Fibroblast of lung (primary cell): ENCODE data around the gene RASGEF1C.

Source experiments
- EZH2 ChIP-seq: IDR thresholded peaks from 2 replicates; pipeline ENCODE4 v1.5.1; 2012; ENCODE audit warnings: low read length, control low read depth, mild to moderate bottlenecking; ENCODE audit errors: missing control alignments
- TF ChIP-seq, protein P1 (sequence below), 2 donors: IDR thresholded peaks in 1 of 2; conservative IDR thresholded peaks in 1 of 2; 1 replicate in 1 of 2; 2 replicates in 1 of 2; pipeline ENCODE4 v1.5.1; 2011 to 2012; ENCODE audit warnings: low read length in 2 of 2, control low read depth in 1 of 2, inconsistent platforms in 1 of 2, low read depth in 1 of 2, mild to moderate bottlenecking in 1 of 2

DNA sequence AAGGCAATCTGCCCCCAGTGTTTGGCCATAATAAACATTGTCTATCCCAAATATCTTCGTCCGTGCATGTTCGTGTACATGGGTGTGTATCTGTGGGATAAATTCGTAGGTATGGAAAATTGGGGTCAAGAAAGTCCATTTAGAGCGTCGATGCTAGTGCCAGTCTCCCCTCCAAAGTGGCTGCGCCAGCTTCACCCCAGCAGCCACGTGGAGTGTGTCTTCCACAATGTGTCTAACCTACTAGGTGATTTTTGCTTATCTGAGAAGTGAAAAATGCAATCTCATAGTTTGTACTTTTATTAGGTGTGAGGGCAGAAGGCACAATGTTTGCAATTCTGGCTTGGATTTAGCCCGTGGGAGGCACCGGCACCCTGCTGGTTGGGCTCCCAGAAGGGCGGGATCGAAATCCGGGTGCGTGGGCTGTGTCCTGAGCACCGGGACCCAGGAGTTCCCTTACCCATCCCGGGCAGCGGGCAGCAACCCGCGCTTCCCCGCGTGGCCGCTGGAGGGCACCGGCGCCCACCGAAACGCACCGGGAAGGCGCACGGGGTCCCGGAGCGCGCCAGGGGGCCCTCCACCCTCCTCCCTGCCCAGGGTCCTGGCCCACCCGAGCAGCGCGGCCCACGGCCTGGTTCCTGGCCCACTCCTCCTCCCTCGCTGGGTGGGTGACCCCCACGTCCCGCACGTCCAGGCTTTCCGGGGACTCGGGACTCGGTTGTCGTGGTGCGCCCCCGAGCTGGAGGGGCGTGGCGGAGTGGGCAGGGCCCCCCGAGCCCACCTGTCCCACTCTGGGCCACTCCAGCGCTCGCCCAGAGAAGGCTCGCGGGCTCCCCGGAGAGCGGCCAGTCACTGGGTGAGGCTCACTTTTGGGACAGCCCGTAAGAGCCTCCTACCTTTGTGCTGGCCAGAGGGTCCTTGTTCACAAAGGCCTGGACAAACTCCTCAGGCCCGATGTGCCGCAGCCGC lies 82.0 kb downstream of the RASGEF1C start:
- TF ChIP-seq, protein P1, sequence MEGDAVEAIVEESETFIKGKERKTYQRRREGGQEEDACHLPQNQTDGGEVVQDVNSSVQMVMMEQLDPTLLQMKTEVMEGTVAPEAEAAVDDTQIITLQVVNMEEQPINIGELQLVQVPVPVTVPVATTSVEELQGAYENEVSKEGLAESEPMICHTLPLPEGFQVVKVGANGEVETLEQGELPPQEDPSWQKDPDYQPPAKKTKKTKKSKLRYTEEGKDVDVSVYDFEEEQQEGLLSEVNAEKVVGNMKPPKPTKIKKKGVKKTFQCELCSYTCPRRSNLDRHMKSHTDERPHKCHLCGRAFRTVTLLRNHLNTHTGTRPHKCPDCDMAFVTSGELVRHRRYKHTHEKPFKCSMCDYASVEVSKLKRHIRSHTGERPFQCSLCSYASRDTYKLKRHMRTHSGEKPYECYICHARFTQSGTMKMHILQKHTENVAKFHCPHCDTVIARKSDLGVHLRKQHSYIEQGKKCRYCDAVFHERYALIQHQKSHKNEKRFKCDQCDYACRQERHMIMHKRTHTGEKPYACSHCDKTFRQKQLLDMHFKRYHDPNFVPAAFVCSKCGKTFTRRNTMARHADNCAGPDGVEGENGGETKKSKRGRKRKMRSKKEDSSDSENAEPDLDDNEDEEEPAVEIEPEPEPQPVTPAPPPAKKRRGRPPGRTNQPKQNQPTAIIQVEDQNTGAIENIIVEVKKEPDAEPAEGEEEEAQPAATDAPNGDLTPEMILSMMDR (conservative IDR thresholded peaks at IDR 0.05 in 1 of 2, IDR thresholded peaks at IDR 0.05 in 1 of 2; ENCODE audit: low read depth in 1 of 2, low read length in 2 of 2) = peak; percentile 68 to 69
- no peak for TF ChIP-seq EZH2
